Measurements from ENCODE around the gene WDR59. TPM values are rescaled to one million over a fixed set of nuclear protein-coding genes. Genes with fewer than 3 reads are reported as not detected.

WDR59 gene
- total RNA-seq, 2 experiments from 2014 or later, result 26.3 to 80.3 TPM

DNA sequence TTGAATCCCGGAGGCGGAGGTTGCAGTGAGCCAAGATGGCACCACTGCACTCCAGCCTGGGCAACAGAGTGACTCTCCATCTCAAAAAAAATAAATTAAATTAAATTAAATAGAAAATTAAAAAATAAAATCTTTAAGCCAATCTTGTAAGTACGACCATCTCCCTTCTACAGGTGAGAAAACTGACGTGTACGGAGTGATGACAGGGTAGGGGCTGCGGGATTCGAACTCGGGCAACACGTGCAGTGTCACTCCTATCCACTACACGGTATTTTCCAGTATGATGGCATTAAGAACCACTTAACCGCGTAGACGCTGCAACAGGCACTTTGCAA is 762 bp downstream of the WDR59 start:
- Histone ChIP-seq H2AFZ (ENCODE audit: low read length) (peak overlapping the region; percentile 82; the same call in 1 of the 2 replicates), H3K4me2 (ENCODE audit: low read length) (peak overlapping the region; percentile 84), H3K27ac (ENCODE audit: low read depth, low read length, poor library complexity, severe bottlenecking) (peak overlapping the region; percentile 41), H3K9me2 (ENCODE audit: insufficient read depth, low read length) (no peaks in the 10 kb centered on the region), H3K79me2 (ENCODE audit: insufficient read depth, low read depth, low read length) (peaks cover 21% of the 10 kb centered on the region; the same call in 1 of the 2 replicates), H3K4me3 (ENCODE audit: low read depth, low read length, poor library complexity, severe bottlenecking) (peak overlapping the region; percentile 98), H3K9me3 (ENCODE audit: low read length) (no peaks in the 10 kb centered on the region), H3K4me1 (ENCODE audit: insufficient read depth, low read length, poor library complexity, severe bottlenecking) (no peaks in the 10 kb centered on the region), H4K20me1 (ENCODE audit: insufficient read depth, low read length) (no peaks in the 10 kb centered on the region), H3K36me3 (ENCODE audit: insufficient read depth, low read length) (no peaks in the 10 kb centered on the region; the same call in 1 of the 2 replicates)
- BruUV-seq (replicated peaks), result no TSS peak
- TF ChIP-seq, protein P1, sequence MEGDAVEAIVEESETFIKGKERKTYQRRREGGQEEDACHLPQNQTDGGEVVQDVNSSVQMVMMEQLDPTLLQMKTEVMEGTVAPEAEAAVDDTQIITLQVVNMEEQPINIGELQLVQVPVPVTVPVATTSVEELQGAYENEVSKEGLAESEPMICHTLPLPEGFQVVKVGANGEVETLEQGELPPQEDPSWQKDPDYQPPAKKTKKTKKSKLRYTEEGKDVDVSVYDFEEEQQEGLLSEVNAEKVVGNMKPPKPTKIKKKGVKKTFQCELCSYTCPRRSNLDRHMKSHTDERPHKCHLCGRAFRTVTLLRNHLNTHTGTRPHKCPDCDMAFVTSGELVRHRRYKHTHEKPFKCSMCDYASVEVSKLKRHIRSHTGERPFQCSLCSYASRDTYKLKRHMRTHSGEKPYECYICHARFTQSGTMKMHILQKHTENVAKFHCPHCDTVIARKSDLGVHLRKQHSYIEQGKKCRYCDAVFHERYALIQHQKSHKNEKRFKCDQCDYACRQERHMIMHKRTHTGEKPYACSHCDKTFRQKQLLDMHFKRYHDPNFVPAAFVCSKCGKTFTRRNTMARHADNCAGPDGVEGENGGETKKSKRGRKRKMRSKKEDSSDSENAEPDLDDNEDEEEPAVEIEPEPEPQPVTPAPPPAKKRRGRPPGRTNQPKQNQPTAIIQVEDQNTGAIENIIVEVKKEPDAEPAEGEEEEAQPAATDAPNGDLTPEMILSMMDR (conservative IDR thresholded peaks at IDR 0.05; ENCODE audit: low read length), result no peak
- TF ChIP-seq EZH2phosphoT487 (IDR thresholded peaks at IDR 0.05; ENCODE audit: borderline replicate concordance, low read depth, low read length), result no peak
- DNase-seq (ENCODE audit: low spot score), result no peak
- CTCF ChIA-PET (ENCODE audit: unreplicated experiment), result no interaction called here
- POLR2A ChIA-PET, result interaction anchor here (1.2 to 2.0 kb wide), 4 partner anchors 8 to 284 kb away, joined by 3 to 11 read pairs (median 4); partner anchors contain the start of gene MLKL
- intact Hi-C loops (cut with micrococcal nuclease; ENCODE audit: unreplicated experiment), result no loop called here

DNA sequence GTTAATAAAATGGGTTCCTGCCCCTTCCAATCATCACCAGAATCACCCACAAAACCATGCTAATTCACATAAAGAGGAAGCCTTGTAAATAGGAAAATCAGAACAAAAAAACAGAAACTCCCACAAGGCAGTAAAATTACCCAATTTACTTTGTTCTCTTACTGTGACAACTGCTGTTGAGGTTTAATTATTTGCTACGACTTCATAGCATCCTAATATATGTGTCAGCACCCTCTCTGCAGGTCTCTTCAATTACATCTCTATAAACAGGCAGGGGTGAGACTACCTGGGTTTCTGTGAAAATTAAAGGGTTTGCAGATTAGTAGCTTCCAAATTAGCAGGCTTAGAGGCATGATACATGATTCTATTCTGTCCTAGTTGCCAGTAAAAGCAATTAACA is 2.7 kb downstream of the WDR59 start:
- DNase-seq (ENCODE audit: low spot score), result no peak
- H3K4me1 ChIP-seq (ENCODE audit: insufficient read depth, low read length, poor library complexity, severe bottlenecking), result no peaks in the 10 kb centered on the region
- no peak overlapping the region for H3K27ac ChIP-seq (ENCODE audit: low read depth, low read length, poor library complexity, severe bottlenecking)
- no peaks in the 10 kb centered on the region for H3K9me3 ChIP-seq (ENCODE audit: low read length)
- H2AFZ ChIP-seq (ENCODE audit: low read length), result no peak overlapping the region
- peaks cover 21% of the 10 kb centered on the region; the same call in 1 of the 2 replicates for H3K79me2 ChIP-seq (ENCODE audit: insufficient read depth, low read depth, low read length)
- no peak for TF ChIP-seq EZH2phosphoT487 (IDR thresholded peaks at IDR 0.05; ENCODE audit: borderline replicate concordance, low read depth, low read length)
- TF ChIP-seq, protein P1 (conservative IDR thresholded peaks at IDR 0.05; ENCODE audit: low read length), result no peak
- ChIA-PET CTCF (ENCODE audit: unreplicated experiment) (no interaction called here), POLR2A (no interaction called here)
- H3K36me3 ChIP-seq (ENCODE audit: insufficient read depth, low read length), result peaks cover 7% of the 10 kb centered on the region
- no peaks in the 10 kb centered on the region for H3K9me2 ChIP-seq (ENCODE audit: insufficient read depth, low read length)
- BruUV-seq (replicated peaks), result TSS peak; percentile 65
- no peak overlapping the region for H3K4me3 ChIP-seq (ENCODE audit: low read depth, low read length, poor library complexity, severe bottlenecking)
- no peaks in the 10 kb centered on the region for H4K20me1 ChIP-seq (ENCODE audit: insufficient read depth, low read length)
- H3K4me2 ChIP-seq (ENCODE audit: low read length), result no peak overlapping the region
- intact Hi-C loops (cut with micrococcal nuclease; ENCODE audit: unreplicated experiment), result no loop called here

DNA sequence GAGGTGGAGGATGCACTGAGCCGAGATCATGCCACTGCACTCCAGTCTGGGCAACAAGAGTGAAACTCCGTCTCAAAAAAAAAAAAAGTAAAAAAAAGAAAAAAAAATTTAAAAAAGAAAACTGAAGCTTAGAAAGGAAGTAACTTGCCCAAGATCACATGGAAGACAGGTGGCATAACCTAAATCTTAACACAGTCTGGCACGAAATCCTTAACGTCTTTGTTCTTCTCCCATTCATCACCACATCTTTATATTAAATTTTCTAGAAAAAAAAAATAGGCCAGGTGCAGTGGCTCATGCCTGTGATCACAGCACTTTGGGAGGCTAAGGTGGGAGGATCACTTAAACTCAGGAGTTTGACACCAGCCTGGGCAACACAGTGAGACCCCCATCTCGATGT is 9.3 kb downstream of the WDR59 start:
- H2AFZ ChIP-seq (ENCODE audit: low read length), result no peak overlapping the region
- H3K27ac ChIP-seq (ENCODE audit: low read depth, low read length, poor library complexity, severe bottlenecking), result no peak overlapping the region
- H3K4me3 ChIP-seq (ENCODE audit: low read depth, low read length, poor library complexity, severe bottlenecking), result no peak overlapping the region
- no peaks in the 10 kb centered on the region for H3K9me3 ChIP-seq (ENCODE audit: low read length)
- no peaks in the 10 kb centered on the region for H3K9me2 ChIP-seq (ENCODE audit: insufficient read depth, low read length)
- TF ChIP-seq, protein P1 (conservative IDR thresholded peaks at IDR 0.05; ENCODE audit: low read length), result no peak
- no peak for TF ChIP-seq EZH2phosphoT487 (IDR thresholded peaks at IDR 0.05; ENCODE audit: borderline replicate concordance, low read depth, low read length)
- peaks cover 4% of the 10 kb centered on the region; the same call in 1 of the 2 replicates for H3K79me2 ChIP-seq (ENCODE audit: insufficient read depth, low read depth, low read length)
- H3K4me1 ChIP-seq (ENCODE audit: insufficient read depth, low read length, poor library complexity, severe bottlenecking), result no peaks in the 10 kb centered on the region
- H3K36me3 ChIP-seq (ENCODE audit: insufficient read depth, low read length), result peaks cover 20% of the 10 kb centered on the region
- POLR2A ChIA-PET, result interaction anchor here (0.6 kb wide), 1 partner anchor 9 kb away, joined by 4 read pairs; the partner anchor contains the start of gene WDR59
- DNase-seq (ENCODE audit: low spot score), result no peak
- BruUV-seq (replicated peaks), result no TSS peak
- H3K4me2 ChIP-seq (ENCODE audit: low read length), result no peak overlapping the region
- H4K20me1 ChIP-seq (ENCODE audit: insufficient read depth, low read length), result no peaks in the 10 kb centered on the region
- intact Hi-C loops (cut with micrococcal nuclease; ENCODE audit: unreplicated experiment), result no loop called here
- CTCF ChIA-PET (ENCODE audit: unreplicated experiment), result no interaction called here
